OCI-LY7 (cell line): ENCODE measurements around the gene CHST14.

ENCODE experiments used
- CTCF ChIP-seq: fragments of 200-600 bp; sonication (generic); conservative IDR thresholded peaks from 2 replicates; pipeline ENCODE4 v1.5.1; 2014; ENCODE audit warnings: mild to moderate bottlenecking, antibody characterized with exemption, low read length, moderate library complexity, mixed read lengths
- EZH2phosphoT487 ChIP-seq: fragments of 200-600 bp; sonication (generic); IDR thresholded peaks from 2 replicates; pipeline ENCODE4 v1.6.1; 2018; ENCODE audit warnings: low read depth, borderline replicate concordance, mild to moderate bottlenecking, mixed run types, antibody characterized with exemption, low read length, moderate library complexity, mixed read lengths

- no peak for TF ChIP-seq CTCF
- no peak for TF ChIP-seq EZH2phosphoT487
Measured at GRCh38 chr15:40446144-40446543, 24.6 kb upstream of the CHST14 start.
